Activated T-cell treated with anti-CD3 and anti-CD28 coated beads, Interleukin-2, amount 50 U/mL, for 72 hours (primary cell): ENCODE data around the gene GDF10. TPM values are rescaled to one million over a fixed set of nuclear protein-coding genes. Genes with fewer than 3 reads are reported as not detected.

Source experiments
- ATAC-seq, 2 donors: fragments of 150-1000 bp; cut with Tn5 transposase; replicated peaks in 1 of 2; 2 replicates each; pipeline ENCODE4 v1.10.0; 2021; ENCODE audit warnings: moderate library complexity in 2 of 2, mild to moderate bottlenecking in 1 of 2
- DNase-seq, 2 donors: peaks; one replicate each; pipeline ENCODE4 v3.0.0; 2021 to 2022; ENCODE audit warnings: mixed read lengths in 1 of 2
- H3K27ac Mint-ChIP-seq: one replicate; pipeline ENCODE4 v1.8.0; 2022; ENCODE audit warnings: mild to moderate bottlenecking, moderate library complexity, mixed read lengths
- H3K27me3 Mint-ChIP-seq: one replicate; pipeline ENCODE4 v1.8.0; 2022; ENCODE audit warnings: low read depth, mixed read lengths
- H3K36me3 Mint-ChIP-seq, 2 donors: one replicate each; pipeline ENCODE4 v1.8.0; 2022; ENCODE audit warnings: mixed read lengths in 2 of 2, mild to moderate bottlenecking in 1 of 2; ENCODE audit not compliant: insufficient read depth in 2 of 2
- H3K4me1 Mint-ChIP-seq: one replicate; pipeline ENCODE4 v1.8.0; 2022; ENCODE audit warnings: low read depth, mixed read lengths
- H3K4me3 Mint-ChIP-seq, 2 donors: one replicate each; pipeline ENCODE4 v1.8.0; 2022; ENCODE audit warnings: mild to moderate bottlenecking in 2 of 2, mixed read lengths in 2 of 2, moderate library complexity in 2 of 2
- H3K9me3 Mint-ChIP-seq, 2 donors: one replicate each; pipeline ENCODE4 v1.8.0; 2022; ENCODE audit warnings: mixed read lengths in 2 of 2
- total RNA-seq, 2 donors: library from RNA; stranded (reverse); gene quantifications; one replicate each; pipeline ENCODE4 v1.2.3, GENCODE V29; 2022

The GDF10 gene
- total RNA-seq, 2 donors from 2014 or later: 0.19 TPM

DNA sequence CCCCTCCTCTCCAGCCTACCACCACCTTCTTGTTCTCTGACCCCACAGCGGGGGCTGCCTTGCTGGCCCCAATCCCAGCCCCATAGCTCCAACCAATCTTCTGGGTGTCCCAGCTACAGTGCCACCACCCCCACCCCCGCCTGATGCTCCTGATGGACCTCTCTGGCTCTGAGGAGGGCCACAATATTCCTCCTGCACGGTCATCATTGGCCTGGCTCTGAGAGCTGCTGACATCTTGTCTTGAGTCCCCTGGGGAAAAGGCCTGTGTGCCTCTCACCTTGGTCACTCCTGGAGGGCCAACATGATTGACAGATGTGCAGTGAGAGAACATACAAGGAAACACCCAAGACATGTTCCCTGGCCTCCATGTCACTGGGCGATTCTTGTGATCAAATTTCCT, 29.9 kb downstream of the GDF10 start:
- Mint-ChIP-seq H3K9me3 (peaks cover 2 to 3% of the 10 kb centered on the region in 2 donors), H3K27me3 (peaks cover 5% of the 10 kb centered on the region), H3K27ac (no peak overlapping the region), H3K36me3 (no peaks in the 10 kb centered on the region), H3K4me3 (no peak overlapping the region), H3K4me1 (no peaks in the 10 kb centered on the region)
- DNase-seq (no peak), ATAC-seq (no peak)

DNA sequence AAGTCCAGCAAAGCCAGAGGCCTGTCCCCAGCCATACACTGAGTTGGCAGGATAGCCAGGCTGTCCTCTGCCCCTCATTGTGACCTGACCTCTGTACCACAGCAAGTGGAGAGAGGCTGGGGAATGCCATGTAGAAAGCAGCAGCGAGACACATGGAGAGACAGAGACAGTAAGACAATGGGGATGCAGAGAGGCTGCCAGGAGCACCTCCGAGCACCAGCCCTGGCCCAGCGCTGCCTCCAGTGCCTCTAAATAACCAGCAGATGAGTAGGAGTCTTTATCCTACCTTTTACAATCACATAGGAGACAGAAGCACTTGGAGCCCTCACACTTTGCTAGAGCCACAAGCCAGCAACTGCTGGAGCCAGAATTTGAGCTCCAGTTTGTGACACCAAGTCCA, 30.4 kb downstream of the GDF10 start:
- Mint-ChIP-seq H3K27me3 (peaks cover 5% of the 10 kb centered on the region), H3K4me1 (no peaks in the 10 kb centered on the region), H3K27ac (no peak overlapping the region), H3K4me3 (no peak overlapping the region), H3K9me3 (peaks cover 2 to 3% of the 10 kb centered on the region in 2 donors), H3K36me3 (no peaks in the 10 kb centered on the region)
- no peak for ATAC-seq
- DNase-seq: no peak

DNA sequence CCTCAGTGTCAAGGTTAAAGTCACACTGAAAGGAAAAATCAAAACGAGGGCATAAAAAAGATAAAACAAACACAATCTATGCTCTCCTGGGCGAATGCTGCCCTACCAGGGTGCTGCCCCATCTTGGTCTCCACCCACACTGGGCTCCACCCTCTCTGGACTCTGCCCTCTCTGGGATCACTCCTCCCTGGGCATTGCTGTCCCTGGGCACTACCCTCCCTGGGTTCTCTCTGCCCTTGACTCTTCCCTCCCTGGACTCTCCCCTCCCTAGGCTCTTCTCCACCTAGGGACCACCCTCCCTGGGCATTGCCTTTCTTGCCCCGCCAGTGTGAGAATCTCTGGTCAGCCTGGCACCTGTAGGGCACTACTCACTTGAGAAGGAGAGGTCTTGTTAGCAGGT, 30.8 kb downstream of the GDF10 start:
- no peaks in the 10 kb centered on the region for H3K4me1 Mint-ChIP-seq
- H3K36me3 Mint-ChIP-seq: no peaks in the 10 kb centered on the region
- peaks cover 2 to 3% of the 10 kb centered on the region in 2 donors for H3K9me3 Mint-ChIP-seq
- H3K27me3 Mint-ChIP-seq: peaks cover 5% of the 10 kb centered on the region
- H3K27ac Mint-ChIP-seq: no peak overlapping the region
- DNase-seq (no peak), ATAC-seq (no peak)
- H3K4me3 Mint-ChIP-seq: no peak overlapping the region

DNA sequence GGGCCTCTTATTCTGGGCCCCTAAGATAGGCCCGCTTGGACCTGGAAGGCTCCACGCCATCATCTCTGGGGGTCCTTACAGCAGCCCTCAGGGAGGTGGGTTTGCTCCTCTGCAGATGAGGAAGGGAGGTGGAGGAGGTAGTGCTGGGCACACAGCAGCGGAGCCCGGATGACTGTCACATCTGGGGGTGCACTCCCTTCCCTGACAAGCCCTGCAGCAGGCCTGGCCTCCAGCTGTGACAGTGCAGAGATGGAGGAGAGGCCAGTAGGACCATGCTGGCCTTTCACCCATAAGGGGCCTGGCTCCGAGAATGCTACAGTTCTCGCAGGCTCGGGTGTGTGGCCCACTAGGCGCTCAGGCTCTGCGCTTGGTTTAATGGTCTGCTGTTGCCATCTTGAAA, 31.5 kb downstream of the GDF10 start:
- no peak overlapping the region for H3K27ac Mint-ChIP-seq
- peaks cover 5% of the 10 kb centered on the region for H3K27me3 Mint-ChIP-seq

DNA sequence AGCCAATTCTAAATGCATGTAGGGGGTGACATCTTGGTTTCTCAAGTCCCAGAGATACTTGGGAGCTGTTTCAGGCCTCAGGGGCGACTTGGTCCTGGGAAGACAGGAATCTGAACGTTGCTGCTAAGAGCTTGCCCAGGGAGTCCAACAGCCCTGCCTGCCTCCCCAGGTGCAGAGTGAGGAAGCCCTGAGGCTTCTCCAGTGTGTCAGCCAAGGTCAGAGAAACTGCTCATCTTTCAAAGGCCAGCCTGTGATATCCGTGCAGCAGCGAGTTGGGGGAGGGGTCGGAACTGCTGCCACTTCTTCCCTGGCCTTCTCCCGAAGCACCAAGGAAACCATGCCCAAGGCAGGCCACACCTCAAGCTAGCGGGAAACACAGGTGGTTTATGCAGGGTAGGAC, 32.0 kb downstream of the GDF10 start:
- Mint-ChIP-seq H3K36me3 (no peaks in the 10 kb centered on the region), H3K4me3 (no peak overlapping the region), H3K27ac (no peak overlapping the region), H3K9me3 (peaks cover 2 to 3% of the 10 kb centered on the region in 2 donors), H3K27me3 (peaks cover 5% of the 10 kb centered on the region), H3K4me1 (no peaks in the 10 kb centered on the region)
- ATAC-seq (no peak), DNase-seq (no peak)

More for the DNA sequence above, 31.5 kb downstream of the GDF10 start:
- H3K36me3 Mint-ChIP-seq: no peaks in the 10 kb centered on the region
- H3K9me3 Mint-ChIP-seq: peaks cover 2 to 3% of the 10 kb centered on the region in 2 donors
- no peak overlapping the region for H3K4me3 Mint-ChIP-seq
- ATAC-seq (no peak), DNase-seq (no peak)
- no peaks in the 10 kb centered on the region for H3K4me1 Mint-ChIP-seq

DNA sequence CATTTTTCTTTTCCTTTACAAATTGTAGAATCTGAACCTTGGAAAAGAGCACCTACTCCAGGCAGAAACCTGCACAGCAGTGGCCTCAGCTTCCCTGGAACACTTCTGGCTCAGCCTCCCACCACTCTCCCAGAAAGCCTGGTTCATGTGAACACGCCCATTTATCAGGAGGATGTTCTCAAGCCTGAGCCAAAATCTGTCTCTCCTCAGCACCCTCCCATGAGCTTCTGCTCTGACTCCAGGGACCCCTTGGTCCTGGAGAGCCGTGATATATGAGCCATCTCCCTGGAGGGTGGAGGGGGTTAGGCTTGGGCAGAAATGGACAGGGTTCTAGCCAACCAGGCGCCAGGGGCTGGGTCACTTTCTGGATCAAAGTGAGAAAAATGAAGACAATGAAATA, 32.4 kb downstream of the GDF10 start:
- ATAC-seq (no peak), DNase-seq (no peak)
- no peaks in the 10 kb centered on the region for H3K36me3 Mint-ChIP-seq
- H3K4me1 Mint-ChIP-seq: no peaks in the 10 kb centered on the region
- peaks cover 2 to 3% of the 10 kb centered on the region in 2 donors for H3K9me3 Mint-ChIP-seq
- H3K27ac Mint-ChIP-seq: no peak overlapping the region
- H3K4me3 Mint-ChIP-seq: no peak overlapping the region
- H3K27me3 Mint-ChIP-seq: peaks cover 5% of the 10 kb centered on the region

DNA sequence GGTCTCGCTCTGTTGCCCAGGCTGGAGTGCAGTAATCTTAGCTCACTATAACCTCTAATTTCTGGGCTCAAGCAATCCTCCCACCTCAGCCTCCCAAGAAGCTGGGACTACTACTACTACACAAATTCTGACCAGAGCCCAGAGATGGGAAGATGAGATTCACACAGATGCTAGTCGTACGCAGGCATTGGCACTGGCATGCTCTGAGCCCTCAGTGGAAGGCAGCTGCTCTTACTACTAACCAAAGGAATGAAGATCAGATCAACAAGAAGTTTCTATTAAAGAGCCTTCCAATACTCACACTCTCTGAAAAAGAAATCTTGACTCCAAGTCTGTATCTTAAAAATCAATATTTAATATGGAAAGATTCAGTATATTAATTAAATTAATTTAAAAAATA, 32.9 kb downstream of the GDF10 start:
- Mint-ChIP-seq H3K27me3 (peaks cover 5% of the 10 kb centered on the region), H3K4me1 (no peaks in the 10 kb centered on the region)

DNA sequence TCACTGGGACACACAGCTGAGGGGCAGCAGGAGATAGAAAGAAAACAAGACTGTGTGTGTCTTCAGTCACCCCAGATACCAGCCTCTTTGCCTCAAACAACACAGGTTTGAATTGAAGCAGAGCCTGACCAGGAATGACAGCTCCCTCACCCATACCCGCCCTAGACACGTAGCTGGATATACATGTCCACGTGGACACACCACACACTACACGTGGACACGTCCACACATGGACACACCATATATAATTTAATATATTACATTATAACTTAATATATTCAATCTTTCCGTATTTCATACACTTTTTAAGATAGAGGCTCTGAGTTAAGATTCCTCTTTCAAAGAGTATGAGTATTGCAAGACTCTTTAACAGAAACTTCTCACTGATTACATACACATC, 33.5 kb downstream of the GDF10 start:
- Mint-ChIP-seq H3K4me1 (no peaks in the 10 kb centered on the region), H3K4me3 (no peak overlapping the region), H3K27ac (no peak overlapping the region), H3K27me3 (peaks cover 5% of the 10 kb centered on the region), H3K9me3 (no peaks in the 10 kb centered on the region), H3K36me3 (no peaks in the 10 kb centered on the region)
- ATAC-seq (no peak), DNase-seq (no peak)

More for the DNA sequence above, 32.9 kb downstream of the GDF10 start:
- Mint-ChIP-seq H3K4me3 (no peak overlapping the region), H3K27ac (no peak overlapping the region), H3K36me3 (no peaks in the 10 kb centered on the region), H3K9me3 (peaks cover 2 to 3% of the 10 kb centered on the region in 2 donors)
- ATAC-seq (no peak), DNase-seq (no peak)

DNA sequence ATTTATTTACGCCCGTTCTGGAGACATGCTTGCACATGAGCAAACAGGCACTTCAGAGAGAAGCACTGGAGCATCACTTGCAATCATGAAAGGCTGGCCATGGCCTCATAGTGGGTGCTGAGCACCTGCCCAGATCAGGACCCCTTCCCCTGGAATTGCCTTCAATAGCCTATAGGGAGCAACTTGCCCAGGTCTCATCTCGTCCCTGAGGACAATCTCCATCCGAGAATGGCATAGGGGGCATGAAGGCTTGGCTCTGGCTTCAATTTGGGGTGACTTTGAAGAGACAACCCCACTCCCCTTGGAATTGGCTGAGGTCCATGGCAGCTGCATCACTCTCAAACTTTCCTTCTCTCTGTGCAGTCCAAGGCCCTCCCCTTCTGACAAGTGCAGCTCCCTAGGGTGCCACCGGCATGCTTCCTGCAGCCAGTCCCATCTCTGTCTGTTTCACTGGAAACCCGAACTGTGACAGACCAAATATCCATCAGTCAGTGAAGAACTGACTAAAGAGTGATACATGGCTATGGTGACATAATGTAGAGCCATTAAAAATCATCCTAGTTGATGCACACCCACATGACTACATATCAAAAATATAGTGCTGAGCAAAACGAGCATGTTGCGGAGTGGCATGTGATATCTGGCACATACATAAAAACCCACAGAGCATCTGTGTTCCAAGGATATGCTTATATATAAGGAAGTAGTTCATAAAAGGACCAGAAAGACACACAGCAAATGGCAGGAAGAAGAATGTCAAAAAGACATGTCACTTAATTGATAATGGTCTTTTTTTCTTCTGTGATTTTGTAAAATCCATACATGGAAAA, 34.7 kb downstream of the GDF10 start:
- ATAC-seq (no peak), DNase-seq (no peak)
- Mint-ChIP-seq H3K4me3 (no peak overlapping the region), H3K36me3 (no peaks in the 10 kb centered on the region), H3K4me1 (no peaks in the 10 kb centered on the region), H3K27ac (no peak overlapping the region), H3K9me3 (no peaks in the 10 kb centered on the region), H3K27me3 (peaks cover 10% of the 10 kb centered on the region)

DNA sequence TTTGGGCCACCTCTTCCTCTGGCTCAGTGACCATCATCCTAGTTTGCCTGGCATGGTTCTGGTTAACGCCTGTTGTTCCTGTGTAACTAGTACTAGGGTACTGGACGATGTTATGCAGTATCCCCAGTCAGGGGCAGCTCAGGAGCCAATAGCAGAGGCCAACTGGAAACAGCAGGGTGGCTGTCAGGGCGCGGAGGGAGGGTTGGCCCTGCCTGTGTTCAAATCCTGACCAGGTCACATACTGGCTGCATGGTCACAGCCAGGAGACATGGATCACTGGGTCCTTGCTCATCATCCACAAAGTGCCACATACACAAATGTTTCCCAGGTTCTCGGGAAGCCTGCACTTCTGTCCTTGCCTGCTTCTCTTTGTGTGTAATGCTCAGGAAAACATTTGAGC, 35.9 kb downstream of the GDF10 start:
- Mint-ChIP-seq H3K9me3 (no peaks in the 10 kb centered on the region), H3K4me3 (no peak overlapping the region), H3K4me1 (no peaks in the 10 kb centered on the region), H3K27me3 (peaks cover 22% of the 10 kb centered on the region), H3K27ac (no peak overlapping the region), H3K36me3 (no peaks in the 10 kb centered on the region)
- ATAC-seq (no peak), DNase-seq (no peak)

DNA sequence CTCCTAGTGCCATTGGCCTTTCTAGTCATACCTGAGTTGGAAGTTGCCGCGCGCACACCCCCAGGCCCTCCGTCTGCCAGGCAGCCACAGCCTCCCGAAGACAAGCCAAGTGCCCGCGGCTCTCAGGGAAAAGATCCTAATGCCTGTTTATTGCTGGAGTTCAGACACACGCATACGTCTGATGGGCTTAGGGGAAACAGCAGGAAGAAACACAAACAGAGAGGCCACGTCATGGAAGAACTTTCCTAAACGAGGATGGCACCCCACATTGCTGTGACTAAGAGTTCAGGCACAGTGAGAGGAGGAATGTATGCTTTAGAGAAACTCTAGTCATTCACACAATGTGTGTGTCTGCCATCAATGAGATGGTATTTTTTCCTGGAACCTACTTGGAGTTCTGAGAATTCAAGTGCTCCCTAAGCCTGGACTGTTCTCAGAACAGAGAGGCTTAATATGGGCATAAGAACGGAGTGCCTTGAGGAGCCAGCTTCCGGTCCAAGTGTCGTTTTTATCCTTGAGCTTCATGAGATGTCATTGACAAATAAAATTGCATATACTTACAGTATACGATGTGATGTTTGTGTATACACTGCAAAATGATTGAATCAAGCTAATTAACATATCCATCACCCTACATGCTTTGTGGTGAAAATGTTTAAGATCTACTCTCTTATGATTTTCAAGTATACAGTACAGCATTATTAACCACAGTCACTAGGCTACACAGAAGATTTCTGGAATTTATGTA, 36.6 kb downstream of the GDF10 start:
- Mint-ChIP-seq H3K9me3 (no peaks in the 10 kb centered on the region), H3K4me3 (no peak overlapping the region), H3K27me3 (peaks cover 28% of the 10 kb centered on the region), H3K36me3 (no peaks in the 10 kb centered on the region), H3K4me1 (no peaks in the 10 kb centered on the region), H3K27ac (no peak overlapping the region)
- no peak for ATAC-seq
- DNase-seq: no peak

DNA sequence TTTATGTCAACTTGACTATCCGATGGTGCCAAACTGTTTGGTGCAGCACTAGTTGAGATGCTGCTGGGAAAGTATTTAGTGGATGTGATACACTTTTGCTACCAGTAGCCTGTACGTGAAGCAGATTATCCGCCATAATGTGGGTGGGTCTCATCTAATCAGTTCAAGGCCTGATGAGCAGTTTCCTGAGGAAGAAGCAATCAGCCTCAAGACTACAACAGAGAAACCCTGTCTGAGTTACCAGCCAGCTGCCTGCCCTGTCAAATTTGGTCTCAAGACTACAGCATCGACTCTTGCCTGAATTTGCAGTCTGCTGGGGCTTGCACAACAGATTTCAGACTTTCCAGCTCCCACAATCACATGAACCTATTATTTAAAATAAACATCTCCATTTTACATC, 37.3 kb downstream of the GDF10 start:
- Mint-ChIP-seq H3K27ac (no peak overlapping the region), H3K27me3 (peaks cover 28% of the 10 kb centered on the region), H3K36me3 (no peaks in the 10 kb centered on the region), H3K4me1 (no peaks in the 10 kb centered on the region), H3K4me3 (no peak overlapping the region), H3K9me3 (no peaks in the 10 kb centered on the region)
- no peak for DNase-seq
- no peak for ATAC-seq

DNA sequence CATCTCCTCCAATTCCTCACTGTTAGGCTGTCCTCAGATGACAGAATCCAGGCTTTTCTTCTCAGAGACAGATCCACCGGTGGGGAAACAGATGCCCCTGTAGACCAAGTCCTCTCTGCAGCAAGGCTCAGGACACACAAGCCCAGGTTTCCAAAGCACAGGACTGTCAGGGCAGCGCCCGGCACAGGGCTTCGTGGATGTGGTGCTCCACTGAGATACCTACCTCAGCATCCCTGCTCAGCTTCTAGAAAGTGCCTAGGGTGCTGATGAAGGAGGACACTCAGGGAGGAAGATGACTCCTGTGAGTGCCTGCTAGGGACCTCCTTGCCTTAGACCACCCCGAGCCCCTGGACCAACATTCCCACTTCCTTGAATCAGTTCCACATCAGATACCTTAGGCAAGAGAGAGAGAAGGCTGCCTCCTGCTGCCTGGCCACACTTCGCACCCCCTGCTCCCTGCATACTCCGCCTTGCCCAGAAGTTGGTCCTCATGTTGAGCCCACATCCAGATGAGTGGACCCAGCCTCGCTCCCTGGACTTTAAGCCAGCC, 39.3 kb downstream of the GDF10 start:
- H3K4me1 Mint-ChIP-seq: no peaks in the 10 kb centered on the region
- ATAC-seq (no peak), DNase-seq (no peak)
- no peak overlapping the region for H3K4me3 Mint-ChIP-seq
- peaks cover 23% of the 10 kb centered on the region for H3K27me3 Mint-ChIP-seq
- no peaks in the 10 kb centered on the region for H3K9me3 Mint-ChIP-seq
- no peak overlapping the region for H3K27ac Mint-ChIP-seq
- H3K36me3 Mint-ChIP-seq: no peaks in the 10 kb centered on the region
